ENCODE data around the gene RIMS4. TPM values are rescaled to one million over a fixed set of nuclear protein-coding genes. Genes with fewer than 3 reads are reported as not detected.

The RIMS4 gene
- total RNA-seq, 4 donors from 2014 or later, result 1.2 to 2.6 (median 1.9) TPM

DNA sequence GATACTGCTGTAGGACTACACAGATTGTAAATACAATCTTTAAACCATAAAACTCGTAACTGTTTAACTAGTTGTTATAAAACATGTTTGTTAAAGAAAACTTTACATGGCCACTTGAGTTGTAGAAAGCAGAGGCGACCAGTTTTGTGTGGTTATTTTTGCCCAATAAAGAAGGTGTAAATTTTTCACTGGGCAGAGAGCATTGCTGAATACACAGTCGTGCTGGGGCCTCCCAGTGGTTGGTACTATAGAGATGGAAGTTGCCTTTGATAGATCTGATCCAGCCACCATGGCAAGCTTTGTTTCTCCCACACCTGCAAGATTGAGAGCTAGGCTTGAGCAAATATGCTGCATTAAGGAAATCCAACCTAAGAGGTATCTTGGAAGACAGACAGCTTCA, 41.2 kb upstream of the RIMS4 start:
- peaks cover 0 to 5% (median 0%) of the 10 kb centered on the region in 4 donors for H3K4me1 ChIP-seq
- peak; percentile 19 for DNase-seq (ENCODE audit: extremely low spot score)
- H3K27me3 ChIP-seq, result no peaks in the 10 kb centered on the region
- H3K27ac ChIP-seq (replicated peaks in 1 of 4), result no peak overlapping the region
- TF ChIP-seq EP300 (IDR thresholded peaks at IDR 0.05) (no peak), POLR2A (IDR thresholded peaks at IDR 0.05; ENCODE audit: low read depth) (no peak), POLR2AphosphoS5 (IDR thresholded peaks at IDR 0.05) (no peak)
- TF ChIP-seq, protein P1, sequence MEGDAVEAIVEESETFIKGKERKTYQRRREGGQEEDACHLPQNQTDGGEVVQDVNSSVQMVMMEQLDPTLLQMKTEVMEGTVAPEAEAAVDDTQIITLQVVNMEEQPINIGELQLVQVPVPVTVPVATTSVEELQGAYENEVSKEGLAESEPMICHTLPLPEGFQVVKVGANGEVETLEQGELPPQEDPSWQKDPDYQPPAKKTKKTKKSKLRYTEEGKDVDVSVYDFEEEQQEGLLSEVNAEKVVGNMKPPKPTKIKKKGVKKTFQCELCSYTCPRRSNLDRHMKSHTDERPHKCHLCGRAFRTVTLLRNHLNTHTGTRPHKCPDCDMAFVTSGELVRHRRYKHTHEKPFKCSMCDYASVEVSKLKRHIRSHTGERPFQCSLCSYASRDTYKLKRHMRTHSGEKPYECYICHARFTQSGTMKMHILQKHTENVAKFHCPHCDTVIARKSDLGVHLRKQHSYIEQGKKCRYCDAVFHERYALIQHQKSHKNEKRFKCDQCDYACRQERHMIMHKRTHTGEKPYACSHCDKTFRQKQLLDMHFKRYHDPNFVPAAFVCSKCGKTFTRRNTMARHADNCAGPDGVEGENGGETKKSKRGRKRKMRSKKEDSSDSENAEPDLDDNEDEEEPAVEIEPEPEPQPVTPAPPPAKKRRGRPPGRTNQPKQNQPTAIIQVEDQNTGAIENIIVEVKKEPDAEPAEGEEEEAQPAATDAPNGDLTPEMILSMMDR (IDR thresholded peaks at IDR 0.05), result no peak
- H3K36me3 ChIP-seq, result no peaks in the 10 kb centered on the region
- no peak overlapping the region for H3K4me3 ChIP-seq
- intact Hi-C loops (cut with DNase I), result no loop called here
- WGBS, result 63% methylated on average over 3 of the region's 3 CpGs
- no peaks in the 10 kb centered on the region for H3K9me3 ChIP-seq

DNA sequence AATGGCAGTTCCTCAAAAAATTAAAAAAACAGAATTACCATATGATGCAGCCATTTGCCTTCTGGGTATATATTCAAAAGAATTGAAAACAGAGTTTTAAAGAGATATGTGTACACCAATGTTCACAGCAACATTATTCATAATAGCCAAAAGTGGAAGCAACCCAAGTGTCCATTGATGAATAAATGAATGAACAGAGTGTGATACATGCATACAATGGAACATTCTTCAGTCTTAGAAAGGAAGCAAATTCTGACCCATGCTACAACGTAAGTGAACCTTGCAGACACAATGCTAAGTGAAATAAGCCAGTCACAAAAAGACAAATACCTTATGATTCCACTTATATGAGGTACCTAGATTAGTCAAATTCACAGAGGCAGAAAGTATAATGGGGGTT, 40.5 kb upstream of the RIMS4 start:
- Histone ChIP-seq H3K4me3 (no peak overlapping the region), H3K27ac (replicated peaks in 1 of 4) (no peak overlapping the region), H3K9me3 (no peaks in the 10 kb centered on the region), H3K27me3 (no peaks in the 10 kb centered on the region), H3K4me1 (no peaks in the 10 kb centered on the region), H3K36me3 (no peaks in the 10 kb centered on the region)
- DNase-seq (ENCODE audit: extremely low spot score), result peak; percentile 60
- TF ChIP-seq POLR2AphosphoS5 (IDR thresholded peaks at IDR 0.05) (no peak), POLR2A (IDR thresholded peaks at IDR 0.05; ENCODE audit: low read depth) (no peak)
- WGBS, result 78% methylated on average over 1 of the region's 1 CpG
- intact Hi-C loops (cut with DNase I), result no loop called here

DNA sequence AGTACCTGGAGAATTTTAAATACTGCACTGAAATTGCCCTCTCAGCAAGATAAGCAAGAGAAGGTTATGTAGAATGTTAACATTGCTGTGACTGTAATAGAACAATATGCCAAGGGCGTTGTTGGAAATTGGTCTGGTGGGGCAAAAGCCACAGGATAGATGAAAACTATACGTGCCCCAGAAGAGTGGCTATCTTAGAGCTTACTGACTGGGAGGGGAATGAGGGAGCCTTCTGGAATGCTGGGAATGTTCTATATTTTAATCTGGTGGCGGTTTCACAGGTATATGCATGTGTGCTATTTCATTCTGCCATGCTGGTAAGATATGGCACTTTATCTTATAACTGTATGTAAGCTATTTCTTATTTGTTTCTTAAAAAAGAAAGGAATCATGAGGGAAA, 39.9 kb upstream of the RIMS4 start:
- no peak for TF ChIP-seq POLR2A (IDR thresholded peaks at IDR 0.05; ENCODE audit: low read depth)
- TF ChIP-seq, protein P1 (IDR thresholded peaks at IDR 0.05), result no peak
- TF ChIP-seq POLR2AphosphoS5 (IDR thresholded peaks at IDR 0.05), result no peak
- no peak for TF ChIP-seq EP300 (IDR thresholded peaks at IDR 0.05)
- no peak overlapping the region for H3K4me3 ChIP-seq
- intact Hi-C loops (cut with DNase I), result no loop called here
- peak; percentile 53 for DNase-seq (ENCODE audit: extremely low spot score)
- no peaks in the 10 kb centered on the region for H3K36me3 ChIP-seq
- no peaks in the 10 kb centered on the region for H3K4me1 ChIP-seq
- peaks cover 0 to 3% (median 0%) of the 10 kb centered on the region in 4 donors for H3K27me3 ChIP-seq
- WGBS, result 79% methylated on average over 3 of the region's 3 CpGs
- no peak overlapping the region for H3K27ac ChIP-seq (replicated peaks in 1 of 4)
- H3K9me3 ChIP-seq, result no peaks in the 10 kb centered on the region

DNA sequence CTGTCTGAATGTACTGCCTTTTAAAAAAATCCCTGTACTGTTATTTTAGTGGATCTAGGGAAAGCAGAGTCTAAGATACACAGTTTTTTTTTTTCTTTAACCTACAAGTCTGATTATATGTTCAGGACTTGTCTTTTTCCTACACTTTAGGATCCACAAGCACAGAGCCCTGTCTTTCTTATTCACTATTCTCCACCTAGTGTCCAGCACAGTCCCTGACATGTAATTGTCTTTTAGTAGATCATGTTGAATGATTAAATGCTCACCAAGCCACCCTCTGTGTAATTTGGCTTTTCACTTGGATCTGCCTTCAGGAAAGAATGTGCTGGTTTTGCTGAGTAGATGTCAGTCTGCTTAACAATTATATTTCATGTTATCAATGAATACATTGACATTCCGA, 39.4 kb upstream of the RIMS4 start:
- peaks cover 0 to 5% (median 0%) of the 10 kb centered on the region in 4 donors for H3K27me3 ChIP-seq
- DNase-seq (ENCODE audit: extremely low spot score), result peak; percentile 7
- H3K4me1 ChIP-seq, result no peaks in the 10 kb centered on the region
- intact Hi-C loops (cut with DNase I), result no loop called here
- no peak for TF ChIP-seq EP300 (IDR thresholded peaks at IDR 0.05)
- TF ChIP-seq POLR2AphosphoS5 (IDR thresholded peaks at IDR 0.05), result no peak
- TF ChIP-seq, protein P1 (IDR thresholded peaks at IDR 0.05), result no peak
- no peak for TF ChIP-seq POLR2A (IDR thresholded peaks at IDR 0.05; ENCODE audit: low read depth)
- no peak overlapping the region for H3K27ac ChIP-seq (replicated peaks in 1 of 4)
- no peak overlapping the region for H3K4me3 ChIP-seq
- H3K36me3 ChIP-seq, result no peaks in the 10 kb centered on the region
- WGBS, result 85% methylated on average over 1 of the region's 1 CpG
- H3K9me3 ChIP-seq, result no peaks in the 10 kb centered on the region

DNA sequence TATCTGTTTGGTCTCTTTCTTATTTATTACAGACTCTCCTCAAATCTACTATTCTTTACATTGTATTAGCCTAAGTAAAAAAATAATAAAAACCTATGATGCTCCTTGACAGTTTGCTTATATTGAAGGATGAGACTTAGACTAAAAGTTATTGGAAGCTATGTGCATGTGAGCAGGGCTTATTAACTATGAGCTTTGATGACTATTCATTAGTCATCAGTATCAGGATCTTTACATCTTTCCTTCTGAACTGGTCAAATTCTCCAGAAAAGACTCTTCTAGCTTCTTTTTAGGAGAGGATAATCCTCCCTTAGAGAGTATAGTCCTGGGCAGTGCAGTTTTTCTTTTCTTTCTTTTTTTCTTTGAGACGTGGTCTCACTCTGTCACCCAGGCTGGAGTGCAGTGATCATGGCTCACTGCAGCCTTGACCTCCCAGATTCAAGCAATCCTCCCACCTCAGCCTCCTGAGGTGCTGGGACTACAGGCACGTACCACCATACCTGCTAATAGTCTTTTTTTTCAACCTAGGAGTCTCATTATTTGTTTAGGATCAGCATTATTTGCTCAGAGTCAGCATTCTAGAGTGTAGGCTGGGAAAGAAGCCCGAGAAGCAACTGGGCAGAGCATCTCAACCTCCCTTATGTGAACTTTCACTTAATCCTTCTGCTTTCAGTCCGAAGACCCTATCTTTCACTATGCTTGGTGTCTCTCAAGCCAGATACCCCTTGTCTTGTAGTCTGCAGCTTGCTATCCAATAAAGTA, 38.1 kb upstream of the RIMS4 start:
- H3K4me1 ChIP-seq, result no peaks in the 10 kb centered on the region
- H3K9me3 ChIP-seq, result no peaks in the 10 kb centered on the region
- no peak for TF ChIP-seq POLR2AphosphoS5 (IDR thresholded peaks at IDR 0.05)
- TF ChIP-seq, protein P1 (IDR thresholded peaks at IDR 0.05), result no peak
- TF ChIP-seq POLR2A (IDR thresholded peaks at IDR 0.05; ENCODE audit: low read depth), result no peak
- no peak for TF ChIP-seq EP300 (IDR thresholded peaks at IDR 0.05)
- peak; percentile 12 for DNase-seq (ENCODE audit: extremely low spot score)
- WGBS, result 86% methylated on average over 4 of the region's 4 CpGs
- H3K27ac ChIP-seq (replicated peaks in 1 of 4), result no peak overlapping the region
- no peaks in the 10 kb centered on the region for H3K36me3 ChIP-seq
- H3K4me3 ChIP-seq, result no peak overlapping the region
- peaks cover 0 to 16% (median 0%) of the 10 kb centered on the region in 4 donors for H3K27me3 ChIP-seq
- intact Hi-C loops (cut with DNase I), result no loop called here
